Esophagus squamous epithelium (tissue), 5 donors: ENCODE results near the gene MFSD12. TPM values are rescaled to one million over a fixed set of nuclear protein-coding genes. Genes with fewer than 3 reads are reported as not detected.

Experiments
- DNase-seq: peaks from one replicate; lab custom pipeline; 2025; lab: John Stamatoyannopoulos, UW
- H3K27ac ChIP-seq, 4 donors: fragments of 200-600 bp; sonication (generic); one replicate each; pipeline ENCODE4 v1.5.1; 2016 to 2019; ENCODE audit warnings: mild to moderate bottlenecking in 1 of 4
- H3K27me3 ChIP-seq, 4 donors: fragments of 200-600 bp; sonication (generic); 1 replicate in 3 of 4; 2 replicates in 1 of 4; pipeline versions ENCODE4 v1.5.1 to v1.6.0; 2017 to 2021; ENCODE audit warnings: antibody characterized with exemption in 1 of 4
- H3K36me3 ChIP-seq, 3 donors: fragments of 200-600 bp; sonication (generic); one replicate each; pipeline ENCODE4 v1.5.1; 2016 to 2019
- H3K4me1 ChIP-seq, 3 donors: fragments of 200-600 bp; sonication (generic); one replicate each; pipeline ENCODE4 v1.5.1; 2017 to 2019
- H3K4me3 ChIP-seq, 4 donors: fragments of 200-600 bp; sonication (generic); 1 replicate in 3 of 4; 2 replicates in 1 of 4; pipeline ENCODE4 v1.5.1; 2016 to 2019; ENCODE audit warnings: mild to moderate bottlenecking in 2 of 4, moderate library complexity in 1 of 4
- H3K9me3 ChIP-seq, 3 donors: fragments of 200-600 bp; sonication (generic); one replicate each; pipeline ENCODE4 v1.5.1; 2016 to 2019
- POLR2A ChIP-seq, 4 donors: fragments of 450-650 bp; IDR thresholded peaks; one replicate each; pipeline ENCODE4 v1.6.1; 2017; ENCODE audit warnings: antibody characterized with exemption in 4 of 4, mild to moderate bottlenecking in 4 of 4, moderate library complexity in 3 of 4
- WGBS, 2 donors: methylation state at CpG; one replicate each; pipeline ENCODE4 v1.1.5; 2018; 5-methylcytosine and 5-hydroxymethylcytosine counted together
- intact Hi-C: fragments of 100-400 bp; cut with DNase I; formaldehyde crosslinking; loops from one replicate; pipeline ENCODE4 v1.15.0; 2022
- total RNA-seq, 4 donors: library from RNA; depleted of rRNA; stranded (reverse); fragments of >200 nt; gene quantifications; one replicate each; pipeline ENCODE4 v1.1.0, GENCODE V29; 2016
- TF ChIP-seq, protein P1 (sequence below), 6 experiments: fragments of 450-650 bp in 4 of 6; fragments of 200-600 bp in 2 of 6; sonication (generic) in 2 of 6; IDR thresholded peaks; one replicate each; pipeline ENCODE4 v1.5.1; 2016 to 2019; ENCODE audit warnings: antibody characterized with exemption in 6 of 6, mild to moderate bottlenecking in 4 of 6, moderate library complexity in 4 of 6
- donor health status: DM: yes; HTN: yes; CAD: no.

MFSD12 gene
- total RNA-seq, 4 donors from 2014 or later, result 22.5 to 50.4 (median 37.3) TPM

DNA sequence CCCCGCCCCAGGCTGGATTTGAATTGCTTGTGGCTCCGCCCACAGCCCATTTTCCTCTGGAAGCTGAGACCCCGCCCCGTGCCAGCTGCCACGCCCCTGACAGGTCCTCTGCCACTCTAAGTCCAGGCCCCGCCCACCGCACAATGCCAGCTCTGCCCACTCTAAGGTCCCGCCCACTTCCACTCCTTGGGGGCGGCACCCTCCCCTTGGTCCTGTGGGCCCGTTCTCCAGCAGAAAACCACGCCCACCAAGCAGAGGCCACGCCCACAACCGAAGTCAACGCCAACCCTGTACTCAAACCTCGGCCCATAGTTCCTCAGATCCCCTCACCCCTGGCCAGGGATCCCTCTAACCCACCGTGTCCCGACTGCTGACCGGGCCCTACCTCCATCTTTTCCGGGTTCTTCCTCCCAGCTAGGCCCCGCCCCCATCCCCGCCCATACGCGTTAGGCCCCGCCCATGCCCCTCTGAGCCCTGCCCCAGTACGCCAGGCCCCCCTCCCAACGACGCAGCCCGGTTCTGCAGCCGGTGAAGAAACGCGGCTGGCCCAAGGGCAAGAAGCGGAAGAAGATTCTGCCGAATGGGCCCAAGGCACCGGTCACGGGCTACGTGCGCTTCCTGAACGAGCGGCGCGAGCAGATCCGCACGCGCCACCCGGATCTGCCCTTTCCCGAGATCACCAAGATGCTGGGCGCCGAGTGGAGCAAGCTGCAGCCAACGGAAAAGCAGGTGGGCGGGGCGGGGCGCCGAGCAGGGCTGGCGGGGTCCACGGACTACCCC lies 16.7 kb upstream of the MFSD12 start:
- peak; percentile 69 for DNase-seq
- Histone ChIP-seq H3K4me1 (peaks cover 27 to 67% (median 31%) of the 10 kb centered on the region in 3 donors), H3K27ac (peak overlapping the region; percentile 86 to 98 (median 94)), H3K36me3 (peaks cover 0 to 14% (median 3%) of the 10 kb centered on the region in 3 donors), H3K4me3 (peak overlapping the region; percentile 62 to 97 (median 80)), H3K27me3 (no peaks in the 10 kb centered on the region), H3K9me3 (no peaks in the 10 kb centered on the region)
- 50 to 71% methylated on average over 22 to 36 of the region's 55 CpGs for WGBS, 2 donors
- TF ChIP-seq, protein P1, sequence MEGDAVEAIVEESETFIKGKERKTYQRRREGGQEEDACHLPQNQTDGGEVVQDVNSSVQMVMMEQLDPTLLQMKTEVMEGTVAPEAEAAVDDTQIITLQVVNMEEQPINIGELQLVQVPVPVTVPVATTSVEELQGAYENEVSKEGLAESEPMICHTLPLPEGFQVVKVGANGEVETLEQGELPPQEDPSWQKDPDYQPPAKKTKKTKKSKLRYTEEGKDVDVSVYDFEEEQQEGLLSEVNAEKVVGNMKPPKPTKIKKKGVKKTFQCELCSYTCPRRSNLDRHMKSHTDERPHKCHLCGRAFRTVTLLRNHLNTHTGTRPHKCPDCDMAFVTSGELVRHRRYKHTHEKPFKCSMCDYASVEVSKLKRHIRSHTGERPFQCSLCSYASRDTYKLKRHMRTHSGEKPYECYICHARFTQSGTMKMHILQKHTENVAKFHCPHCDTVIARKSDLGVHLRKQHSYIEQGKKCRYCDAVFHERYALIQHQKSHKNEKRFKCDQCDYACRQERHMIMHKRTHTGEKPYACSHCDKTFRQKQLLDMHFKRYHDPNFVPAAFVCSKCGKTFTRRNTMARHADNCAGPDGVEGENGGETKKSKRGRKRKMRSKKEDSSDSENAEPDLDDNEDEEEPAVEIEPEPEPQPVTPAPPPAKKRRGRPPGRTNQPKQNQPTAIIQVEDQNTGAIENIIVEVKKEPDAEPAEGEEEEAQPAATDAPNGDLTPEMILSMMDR (IDR thresholded peaks at IDR 0.05), result no peak
- TF ChIP-seq POLR2A (IDR thresholded peaks at IDR 0.05), result no peak
- intact Hi-C loops, result no loop called here

DNA sequence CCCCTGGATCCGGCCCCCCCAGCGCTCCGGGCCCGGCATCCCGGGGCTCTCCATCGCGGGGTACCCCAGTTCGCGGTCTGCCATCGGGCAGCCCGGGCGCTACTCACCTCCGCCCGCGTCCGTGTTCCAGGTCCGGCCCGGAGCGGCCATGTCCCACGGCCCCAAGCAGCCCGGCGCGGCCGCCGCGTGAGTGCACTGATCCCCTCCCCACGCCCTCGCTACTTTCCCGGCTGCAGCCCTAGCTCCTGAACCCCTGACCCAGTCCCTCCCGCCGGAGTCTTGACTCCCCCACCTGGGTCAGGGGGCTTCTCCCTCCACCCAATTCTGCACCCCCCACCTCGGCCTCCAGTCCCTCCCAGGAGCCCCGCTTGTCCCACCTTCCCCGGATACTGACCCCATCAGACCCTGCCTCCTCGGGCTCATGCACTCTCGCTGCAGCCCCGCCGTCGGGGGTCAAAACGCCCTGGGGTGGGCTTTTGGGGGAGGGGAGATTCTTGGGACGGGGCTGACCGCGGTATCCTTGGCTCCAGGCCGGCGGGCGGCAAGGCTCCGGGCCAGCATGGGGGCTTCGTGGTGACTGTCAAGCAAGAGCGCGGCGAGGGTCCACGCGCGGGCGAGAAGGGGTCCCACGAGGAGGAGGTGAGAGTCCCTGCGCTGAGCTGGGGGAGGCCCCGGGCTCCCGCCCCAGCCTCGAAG lies 15.9 kb upstream of the MFSD12 start:
- peak overlapping the region; percentile 86 to 98 (median 94) for H3K27ac ChIP-seq
- peak overlapping the region; percentile 62 to 97 (median 80) for H3K4me3 ChIP-seq
- peaks cover 27 to 74% (median 31%) of the 10 kb centered on the region in 3 donors for H3K4me1 ChIP-seq
- H3K36me3 ChIP-seq, result peaks cover 0 to 14% (median 3%) of the 10 kb centered on the region in 3 donors
- DNase-seq, result no peak
- WGBS, 2 donors, result 0 to 2% methylated on average over 1 to 12 of the region's 60 CpGs
- H3K27me3 ChIP-seq, result no peaks in the 10 kb centered on the region
- TF ChIP-seq, protein P1 (IDR thresholded peaks at IDR 0.05), result no peak
- peak in 1 of 4 donors; percentile 52 for TF ChIP-seq POLR2A (IDR thresholded peaks at IDR 0.05)
- intact Hi-C loops, result no loop called here
- no peaks in the 10 kb centered on the region for H3K9me3 ChIP-seq

DNA sequence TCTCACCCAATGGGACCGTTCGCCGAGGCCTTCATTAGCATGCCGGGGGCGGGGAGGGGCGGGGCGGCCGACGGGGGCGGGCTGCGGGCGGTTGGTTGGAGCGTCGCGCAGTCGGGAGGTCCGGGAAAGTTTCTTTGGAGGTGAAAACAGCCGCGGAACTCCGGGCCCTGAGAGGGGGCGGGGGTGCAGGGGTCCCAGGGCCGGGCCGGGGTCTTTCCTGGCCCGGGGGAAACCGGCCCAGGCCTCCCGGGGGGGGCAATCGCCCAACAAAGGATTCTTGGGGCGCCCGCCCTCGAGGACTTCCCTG lies 15.4 kb upstream of the MFSD12 start, which contains the start of gene HMG20B:
Gene HMG20B, plus strand, starts transcription at position 90 of the 307 bp plus-strand sequence. CDS start 366 bp downstream, outside the sequence.
- Histone ChIP-seq H3K9me3 (no peaks in the 10 kb centered on the region), H3K27me3 (no peaks in the 10 kb centered on the region), H3K4me3 (peak within 1 kb of the TSS; percentile 62 to 97 (median 80)), H3K36me3 (peaks cover 0 to 14% (median 3%) of the 10 kb centered on the region in 3 donors), H3K27ac (peak within 1 kb of the TSS; percentile 86 to 98 (median 94)), H3K4me1 (peaks cover 27 to 69% (median 31%) of the 10 kb centered on the region in 3 donors)
- TF ChIP-seq POLR2A (IDR thresholded peaks at IDR 0.05), result peak in 2 of 4 donors; percentile 25 to 63
- TF ChIP-seq, protein P1 (IDR thresholded peaks at IDR 0.05), result no peak
- intact Hi-C loops, result no loop called here
- no CpG with 5 or more reads among the region's 30 CpGs for WGBS, 2 donors
- DNase-seq, result no peak

DNA sequence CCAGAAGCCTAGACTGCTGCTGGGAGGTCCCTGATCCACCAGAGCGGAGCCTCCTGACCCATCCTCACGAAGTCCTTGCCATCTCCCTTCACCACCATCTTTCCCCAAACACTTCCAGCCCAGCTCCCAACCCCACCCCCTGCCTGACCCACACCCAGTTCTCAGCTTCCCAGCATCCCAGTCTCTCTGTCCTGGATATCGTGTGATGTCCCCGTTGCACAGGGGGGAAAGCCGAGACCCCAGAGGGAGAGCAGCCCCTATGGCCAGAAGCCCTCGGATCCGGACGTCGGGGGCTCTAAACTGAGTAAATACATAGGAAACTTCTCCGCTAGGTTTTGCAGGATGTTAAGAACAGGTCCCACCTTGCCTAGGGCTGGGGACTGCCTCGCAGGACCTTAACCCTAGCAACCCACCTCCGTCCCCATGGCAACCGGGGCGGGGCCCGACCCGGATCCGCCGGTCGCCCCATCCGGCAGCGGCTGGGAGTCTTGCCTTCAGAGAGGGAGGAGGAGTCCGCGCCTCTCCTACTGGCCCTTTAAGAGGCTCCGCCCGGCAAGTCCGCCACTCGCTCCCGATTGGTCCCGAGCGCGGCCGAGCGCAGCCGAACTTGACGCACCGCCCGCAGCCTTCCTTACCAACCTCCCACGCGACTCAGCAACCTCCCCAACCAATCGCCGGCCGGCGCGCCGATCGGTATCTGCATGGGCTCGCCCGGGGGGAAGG lies 14.9 kb upstream of the MFSD12 start:
- H3K4me1 ChIP-seq, result peaks cover 27 to 64% (median 29%) of the 10 kb centered on the region in 3 donors

More for the DNA sequence above, 14.9 kb upstream of the MFSD12 start:
- H3K27ac ChIP-seq, result peak overlapping the region; percentile 63 to 98 (median 94)
- peak overlapping the region; percentile 62 to 97 (median 80) for H3K4me3 ChIP-seq
- H3K36me3 ChIP-seq, result peaks cover 0 to 14% (median 3%) of the 10 kb centered on the region in 3 donors
- H3K27me3 ChIP-seq, result no peaks in the 10 kb centered on the region
- intact Hi-C loops, result no loop called here
- no peaks in the 10 kb centered on the region for H3K9me3 ChIP-seq
- WGBS, 2 donors, result 5% methylated on average over 11 to 24 of the region's 48 CpGs
- TF ChIP-seq POLR2A (IDR thresholded peaks at IDR 0.05), result no peak
- TF ChIP-seq, protein P1 (IDR thresholded peaks at IDR 0.05), result peak in 1 of 6 experiments; percentile 15
- peak; percentile 99 for DNase-seq
